ENCODE data around the gene HDAC4. TPM values are rescaled to one million over a fixed set of nuclear protein-coding genes. Genes with fewer than 3 reads are reported as not detected.

The HDAC4 gene
- total and polyA plus RNA-seq, 9 donors: 7.0 to 74.0 (median 46.3) TPM

GRCh38 chr2:239329972-239330572 lies 70.7 kb downstream of the HDAC4 start:
- H3K27ac ChIP-seq: peak overlapping the region; percentile 38 to 90
- no peaks in the 10 kb centered on the region for H3K36me3 ChIP-seq
- H3K27me3 ChIP-seq: no peaks in the 10 kb centered on the region
- DNase-seq: peak in 4 of 5 donors; percentile 60 to 73 (median 70)
- TF ChIP-seq CTCF (IDR thresholded peaks at IDR 0.05) (no peak), POLR2A (IDR thresholded peaks at IDR 0.05) (no peak), EP300 (IDR thresholded peaks at IDR 0.05) (no peak)
- peaks cover 20% of the 10 kb centered on the region for H3K4me1 ChIP-seq (ENCODE audit: insufficient read depth)
- H3K4me3 ChIP-seq: no peak overlapping the region
- no peaks in the 10 kb centered on the region for H3K9me3 ChIP-seq
- intact Hi-C loops (cut with DNase I): loop anchor here in 1 of 4 donors (10.0 kb wide), 1 partner anchor 65 kb away; no protein-coding TSS in a partner anchor
- 70 to 79% (median 74%) methylated on average over 13 to 15 of the region's 15 CpGs for WGBS, 3 donors

GRCh38 chr2:239329284-239329971 lies 71.4 kb downstream of the HDAC4 start:
- intact Hi-C loops (cut with DNase I): no loop called here
- Histone ChIP-seq H3K9me3 (no peaks in the 10 kb centered on the region), H3K4me1 (ENCODE audit: insufficient read depth) (peaks cover 20% of the 10 kb centered on the region), H3K4me3 (no peak overlapping the region), H3K36me3 (no peaks in the 10 kb centered on the region), H3K27me3 (no peaks in the 10 kb centered on the region), H3K27ac (peak overlapping the region; percentile 38 to 90)
- TF ChIP-seq CTCF (IDR thresholded peaks at IDR 0.05) (no peak), EP300 (IDR thresholded peaks at IDR 0.05) (no peak), POLR2A (IDR thresholded peaks at IDR 0.05) (no peak)
- 11 to 24% (median 15%) methylated on average over 12 of the region's 12 CpGs for WGBS, 3 donors
- DNase-seq: peak; percentile 50 to 71 (median 68)

DNA sequence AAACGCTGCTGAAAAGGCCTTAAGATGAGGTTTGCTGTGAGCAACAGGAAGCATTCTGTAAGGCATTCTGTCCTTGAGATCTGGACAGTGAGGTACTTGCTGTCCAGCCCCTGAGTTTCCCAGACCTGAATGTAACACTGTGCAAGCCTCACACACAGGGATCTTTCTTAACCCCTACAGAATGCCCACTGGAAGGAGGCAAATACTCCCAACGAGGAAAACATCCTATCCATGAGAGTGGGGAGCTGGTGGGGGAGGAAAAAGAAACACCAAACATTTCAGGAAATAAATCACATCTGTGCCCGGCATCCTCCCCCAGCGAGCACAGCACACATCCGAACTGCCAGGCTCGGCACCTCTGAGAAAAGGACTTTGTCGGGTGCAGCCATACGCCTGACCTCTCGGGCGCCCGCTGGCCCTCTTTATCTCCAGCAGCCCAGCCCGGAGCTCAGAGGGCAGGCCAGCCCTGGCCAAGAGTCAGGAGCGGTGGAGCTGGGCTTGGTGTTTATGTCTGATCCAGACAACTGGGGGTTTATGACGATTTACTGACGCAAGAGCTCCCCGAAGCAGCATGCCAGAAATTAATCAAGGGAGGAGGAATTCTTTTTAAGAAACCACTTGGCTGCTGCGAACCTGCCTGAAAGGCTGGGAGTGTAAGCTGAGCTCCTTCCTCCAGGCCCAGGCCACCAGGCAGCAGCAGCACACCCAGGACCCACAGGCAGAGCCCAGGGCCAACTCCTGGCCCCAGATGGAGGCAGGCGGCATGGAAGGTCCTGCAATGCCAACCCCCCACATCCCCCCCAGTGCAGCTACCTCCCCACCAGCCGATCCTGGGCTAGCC lies 72.2 kb downstream of the HDAC4 start:
- TF ChIP-seq POLR2A (IDR thresholded peaks at IDR 0.05) (peak; percentile 30), EP300 (IDR thresholded peaks at IDR 0.05) (peak; percentile 51), CTCF (IDR thresholded peaks at IDR 0.05) (peak in 1 of 3 donors; percentile 7)
- H3K36me3 ChIP-seq: no peaks in the 10 kb centered on the region
- WGBS, 3 donors: 1 to 6% (median 2%) methylated on average over 19 of the region's 19 CpGs
- peaks cover 20% of the 10 kb centered on the region for H3K4me1 ChIP-seq (ENCODE audit: insufficient read depth)
- no peak overlapping the region for H3K4me3 ChIP-seq
- peak overlapping the region; percentile 38 to 90 for H3K27ac ChIP-seq
- no peaks in the 10 kb centered on the region for H3K9me3 ChIP-seq
- DNase-seq: peak; percentile 92 to 94 (median 93)
- H3K27me3 ChIP-seq: no peaks in the 10 kb centered on the region
- intact Hi-C loops (cut with DNase I): no loop called here

DNA sequence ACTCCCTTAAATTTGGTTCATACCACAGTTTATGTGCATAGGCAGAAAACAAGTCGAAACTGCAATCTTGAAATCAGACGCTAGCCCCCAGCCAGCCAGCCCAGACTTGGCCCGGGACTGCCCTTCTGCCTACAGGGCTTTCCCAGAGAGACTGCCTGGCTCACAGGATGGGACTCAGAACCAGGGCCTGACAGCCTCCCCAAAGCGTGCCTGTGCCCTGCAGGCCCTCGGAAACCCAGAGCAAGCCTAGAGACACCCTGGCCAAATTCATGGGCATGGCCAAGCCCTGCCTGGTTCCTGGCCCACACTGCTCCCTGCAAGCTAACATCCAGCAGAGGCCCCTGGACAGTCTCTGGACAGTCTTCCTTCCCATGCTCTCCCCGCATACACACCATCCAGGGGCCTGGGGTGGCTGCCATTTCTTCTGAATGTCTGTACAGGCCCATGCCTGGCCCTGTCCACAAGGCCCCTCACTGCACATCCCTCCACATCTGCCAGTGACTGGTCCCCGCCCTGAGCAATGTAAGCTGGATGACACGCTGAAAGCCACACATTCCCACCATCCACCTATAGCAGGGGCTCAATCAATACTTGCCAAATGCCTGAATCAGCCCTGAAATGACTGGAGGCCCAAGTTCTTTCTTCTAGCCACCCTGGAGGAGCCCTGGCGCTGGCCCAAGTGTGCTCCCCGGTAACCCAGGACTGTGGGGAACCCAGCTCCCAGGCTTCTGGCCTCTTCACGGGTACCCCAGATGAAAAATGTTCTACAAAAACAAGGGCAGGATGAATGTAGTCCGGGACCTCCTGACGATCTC lies 73.1 kb downstream of the HDAC4 start:
- H3K9me3 ChIP-seq: no peaks in the 10 kb centered on the region
- H3K4me1 ChIP-seq (ENCODE audit: insufficient read depth): peaks cover 20% of the 10 kb centered on the region
- H3K27me3 ChIP-seq: no peaks in the 10 kb centered on the region
- no peaks in the 10 kb centered on the region for H3K36me3 ChIP-seq
- 57 to 63% (median 58%) methylated on average over 13 of the region's 13 CpGs for WGBS, 3 donors
- peak; percentile 51 to 80 (median 74) for DNase-seq
- intact Hi-C loops (cut with DNase I): no loop called here
- H3K27ac ChIP-seq: peak overlapping the region; percentile 38 to 90
- TF ChIP-seq EP300 (IDR thresholded peaks at IDR 0.05) (no peak), CTCF (IDR thresholded peaks at IDR 0.05) (no peak), POLR2A (IDR thresholded peaks at IDR 0.05) (no peak)
- no peak overlapping the region for H3K4me3 ChIP-seq
